IPS-18a (cell line): ENCODE results near the gene ZNF423.

Source experiments
- H3K27ac ChIP-seq: one replicate; pipeline ENCODE4 v1.5.1; 2013; ENCODE audit warnings: low read length
- H3K27me3 ChIP-seq: one replicate; pipeline ENCODE4 v1.6.1; 2013; ENCODE audit warnings: mild to moderate bottlenecking, low read length; ENCODE audit not compliant: control insufficient read depth, insufficient read depth
- H3K36me3 ChIP-seq: one replicate; pipeline ENCODE4 v1.6.1; 2013; ENCODE audit warnings: low read depth, low read length; ENCODE audit not compliant: control insufficient read depth
- H3K4me1 ChIP-seq: one replicate; pipeline ENCODE4 v1.6.1; 2013; ENCODE audit warnings: low read depth, low read length; ENCODE audit not compliant: control insufficient read depth
- H3K4me3 ChIP-seq: one replicate; pipeline ENCODE4 v1.5.1; 2013; ENCODE audit warnings: low read length
- H3K9ac ChIP-seq: one replicate; pipeline ENCODE4 v1.6.1; 2013; ENCODE audit warnings: mild to moderate bottlenecking, low read length, moderate library complexity
- H3K9me3 ChIP-seq: one replicate; pipeline ENCODE4 v1.6.1; 2013; ENCODE audit warnings: low read depth, low read length; ENCODE audit not compliant: control insufficient read depth

The ZNF423 gene

GRCh38 chr16:49816875-49817274 is 39.0 kb downstream of the ZNF423 start:
- Histone ChIP-seq H3K9me3 (no peaks in the 10 kb centered on the region), H3K27ac (no peak overlapping the region), H3K4me3 (no peak overlapping the region), H3K9ac (no peak overlapping the region), H3K4me1 (peaks cover 16% of the 10 kb centered on the region), H3K27me3 (no peaks in the 10 kb centered on the region), H3K36me3 (peaks cover 5% of the 10 kb centered on the region)

- Histone ChIP-seq H3K4me1 (peaks cover 16% of the 10 kb centered on the region), H3K9ac (no peak overlapping the region), H3K27ac (no peak overlapping the region)
Measured at GRCh38 chr16:49811644-49812334, 44.1 kb downstream of the ZNF423 start.

GRCh38 chr16:49810831-49811230 is 45.1 kb downstream of the ZNF423 start:
- H3K4me1 ChIP-seq, result peaks cover 16% of the 10 kb centered on the region
- H3K27ac ChIP-seq, result no peak overlapping the region
- H3K4me3 ChIP-seq, result no peak overlapping the region
- H3K9me3 ChIP-seq, result no peaks in the 10 kb centered on the region
- H3K9ac ChIP-seq, result no peak overlapping the region
- H3K36me3 ChIP-seq, result no peaks in the 10 kb centered on the region
- H3K27me3 ChIP-seq, result no peaks in the 10 kb centered on the region

More at GRCh38 chr16:49811644-49812334, 44.1 kb downstream of the ZNF423 start:
- H3K36me3 ChIP-seq, result no peaks in the 10 kb centered on the region
- H3K9me3 ChIP-seq, result no peaks in the 10 kb centered on the region
- no peak overlapping the region for H3K4me3 ChIP-seq
- no peaks in the 10 kb centered on the region for H3K27me3 ChIP-seq

- Histone ChIP-seq H3K4me3 (no peak overlapping the region), H3K27me3 (no peaks in the 10 kb centered on the region), H3K9ac (no peak overlapping the region), H3K9me3 (no peaks in the 10 kb centered on the region), H3K4me1 (peaks cover 16% of the 10 kb centered on the region), H3K36me3 (peaks cover 5% of the 10 kb centered on the region), H3K27ac (no peak overlapping the region)
Measured at GRCh38 chr16:49809561-49809960, 46.4 kb downstream of the ZNF423 start.

GRCh38 chr16:49809062-49809461 is 46.9 kb downstream of the ZNF423 start:
- H3K9me3 ChIP-seq, result no peaks in the 10 kb centered on the region
- H3K4me3 ChIP-seq, result no peak overlapping the region
- H3K27ac ChIP-seq, result no peak overlapping the region
- no peaks in the 10 kb centered on the region for H3K27me3 ChIP-seq
- peaks cover 16% of the 10 kb centered on the region for H3K4me1 ChIP-seq
- peaks cover 5% of the 10 kb centered on the region for H3K36me3 ChIP-seq
- no peak overlapping the region for H3K9ac ChIP-seq

- no peak overlapping the region for H3K27ac ChIP-seq
- no peaks in the 10 kb centered on the region for H3K27me3 ChIP-seq
- peaks cover 5% of the 10 kb centered on the region for H3K36me3 ChIP-seq
- peaks cover 3% of the 10 kb centered on the region for H3K4me1 ChIP-seq
- no peaks in the 10 kb centered on the region for H3K9me3 ChIP-seq
- H3K4me3 ChIP-seq, result no peak overlapping the region
- no peak overlapping the region for H3K9ac ChIP-seq
Measured at GRCh38 chr16:49806446-49806845, 49.5 kb downstream of the ZNF423 start.

- Histone ChIP-seq H3K27me3 (no peaks in the 10 kb centered on the region), H3K9ac (no peak overlapping the region), H3K9me3 (no peaks in the 10 kb centered on the region), H3K4me1 (peaks cover 7% of the 10 kb centered on the region), H3K27ac (no peak overlapping the region), H3K4me3 (no peak overlapping the region), H3K36me3 (peaks cover 5% of the 10 kb centered on the region)
Measured at GRCh38 chr16:49801290-49801689, 54.6 kb downstream of the ZNF423 start.

- H3K4me1 ChIP-seq, result peaks cover 7% of the 10 kb centered on the region
- no peak overlapping the region for H3K27ac ChIP-seq
- no peaks in the 10 kb centered on the region for H3K27me3 ChIP-seq
- H3K9ac ChIP-seq, result no peak overlapping the region
- H3K4me3 ChIP-seq, result no peak overlapping the region
- H3K9me3 ChIP-seq, result no peaks in the 10 kb centered on the region
- peaks cover 5% of the 10 kb centered on the region for H3K36me3 ChIP-seq
Measured at GRCh38 chr16:49800876-49801275, 55.0 kb downstream of the ZNF423 start.

GRCh38 chr16:49800441-49800840 is 55.5 kb downstream of the ZNF423 start:
- Histone ChIP-seq H3K4me3 (no peak overlapping the region), H3K9ac (no peak overlapping the region), H3K9me3 (no peaks in the 10 kb centered on the region), H3K4me1 (peaks cover 7% of the 10 kb centered on the region), H3K36me3 (peaks cover 5% of the 10 kb centered on the region), H3K27me3 (no peaks in the 10 kb centered on the region), H3K27ac (no peak overlapping the region)

- H3K4me3 ChIP-seq, result no peak overlapping the region
- peaks cover 7% of the 10 kb centered on the region for H3K4me1 ChIP-seq
- H3K36me3 ChIP-seq, result no peaks in the 10 kb centered on the region
- H3K27me3 ChIP-seq, result no peaks in the 10 kb centered on the region
- H3K9ac ChIP-seq, result no peak overlapping the region
- H3K9me3 ChIP-seq, result no peaks in the 10 kb centered on the region
- H3K27ac ChIP-seq, result no peak overlapping the region
Measured at GRCh38 chr16:49799172-49799571, 56.7 kb downstream of the ZNF423 start.

GRCh38 chr16:49795513-49795912 is 60.4 kb downstream of the ZNF423 start:
- Histone ChIP-seq H3K9ac (no peak overlapping the region), H3K4me1 (peaks cover 7% of the 10 kb centered on the region), H3K36me3 (no peaks in the 10 kb centered on the region), H3K27ac (no peak overlapping the region), H3K4me3 (no peak overlapping the region), H3K27me3 (no peaks in the 10 kb centered on the region), H3K9me3 (no peaks in the 10 kb centered on the region)

- H3K9ac ChIP-seq, result no peak overlapping the region
- no peaks in the 10 kb centered on the region for H3K27me3 ChIP-seq
- H3K36me3 ChIP-seq, result no peaks in the 10 kb centered on the region
- H3K4me1 ChIP-seq, result peaks cover 4% of the 10 kb centered on the region
- no peak overlapping the region for H3K27ac ChIP-seq
- no peaks in the 10 kb centered on the region for H3K9me3 ChIP-seq
- no peak overlapping the region for H3K4me3 ChIP-seq
Measured at GRCh38 chr16:49793244-49793643, 62.7 kb downstream of the ZNF423 start.
